Measurements from ENCODE around the gene MEX3D.
"Not testable (repeated sequence)": the region's sequence is repeated elsewhere in the genome, so short reads cannot be mapped to it uniquely, and the experiment has no call there.

MEX3D gene

DNA sequence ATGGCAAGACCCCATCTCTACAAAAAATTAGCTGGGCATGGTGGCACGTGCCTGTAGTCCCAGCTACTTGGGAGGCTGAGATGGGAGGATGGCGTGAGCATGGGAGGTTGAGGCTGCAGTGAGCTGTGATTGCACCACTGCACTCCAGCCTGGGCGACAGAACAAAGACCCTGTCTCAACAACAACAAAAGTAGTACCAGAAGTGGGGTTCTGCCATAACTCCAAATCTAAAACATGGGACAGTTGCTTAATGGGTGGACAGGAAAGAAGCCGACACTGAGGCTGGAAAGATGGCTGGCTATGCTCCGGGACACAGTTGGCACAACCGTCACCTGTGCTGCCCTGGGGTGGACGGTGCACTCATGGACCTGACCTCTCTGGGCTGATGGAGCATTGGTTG lies 32.4 kb downstream of the MEX3D start:
- DNase-seq (ENCODE audit: low spot score): not testable (repeated sequence)

DNA sequence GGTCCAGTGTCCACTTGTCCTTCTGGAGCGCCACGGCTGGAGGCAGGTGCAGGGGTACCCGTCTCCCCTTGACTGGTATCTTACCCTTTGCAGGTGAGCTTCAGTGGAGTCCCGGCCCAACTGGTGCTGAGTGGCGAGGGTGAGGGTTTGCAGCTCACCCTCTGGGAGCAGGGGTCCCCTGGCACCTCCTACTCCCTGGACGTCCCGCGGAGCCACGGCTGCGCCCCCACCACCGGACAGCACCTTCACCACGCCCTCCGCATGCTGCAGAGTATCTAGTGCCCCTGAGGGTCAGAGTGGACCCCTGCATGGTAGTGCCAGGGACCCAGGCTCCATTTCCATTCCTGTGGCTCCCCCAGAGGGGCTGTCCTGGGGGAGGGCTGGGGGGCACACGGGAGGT lies 33.2 kb downstream of the MEX3D start:
- DNase-seq (ENCODE audit: low spot score): no peak

DNA sequence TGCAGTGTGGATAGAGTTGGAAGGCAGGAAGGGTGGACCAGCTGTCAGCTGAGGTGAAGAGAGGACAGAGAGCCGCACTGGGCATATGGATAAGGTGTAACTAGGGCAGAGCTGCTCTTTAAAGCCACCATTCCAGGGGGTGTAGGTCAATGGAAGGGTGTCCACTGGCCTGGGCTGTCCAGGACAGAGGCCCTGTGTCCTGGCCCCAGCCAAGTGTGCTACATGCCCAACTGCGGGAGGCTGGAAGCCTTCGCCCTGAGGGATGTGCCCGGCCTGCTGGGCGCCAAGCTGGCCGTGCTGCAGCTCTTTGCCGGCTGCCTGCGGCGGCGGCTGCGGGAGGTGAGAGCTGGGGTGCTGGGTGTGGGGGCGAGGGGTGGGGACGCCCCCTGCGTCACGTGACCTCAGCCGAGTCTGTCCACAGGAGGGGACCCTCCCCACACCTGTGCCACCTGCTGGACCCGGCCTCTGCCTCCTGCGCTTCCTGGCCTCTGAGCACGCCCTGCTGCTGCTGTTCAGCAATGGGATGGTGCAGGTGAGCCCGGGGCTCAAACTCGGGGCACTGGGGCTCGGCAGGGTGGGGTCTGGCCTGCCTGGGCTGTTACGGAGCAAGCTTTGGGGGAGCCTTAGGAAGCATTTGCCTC lies 34.5 kb downstream of the MEX3D start:
- DNase-seq (ENCODE audit: low spot score): no peak

DNA sequence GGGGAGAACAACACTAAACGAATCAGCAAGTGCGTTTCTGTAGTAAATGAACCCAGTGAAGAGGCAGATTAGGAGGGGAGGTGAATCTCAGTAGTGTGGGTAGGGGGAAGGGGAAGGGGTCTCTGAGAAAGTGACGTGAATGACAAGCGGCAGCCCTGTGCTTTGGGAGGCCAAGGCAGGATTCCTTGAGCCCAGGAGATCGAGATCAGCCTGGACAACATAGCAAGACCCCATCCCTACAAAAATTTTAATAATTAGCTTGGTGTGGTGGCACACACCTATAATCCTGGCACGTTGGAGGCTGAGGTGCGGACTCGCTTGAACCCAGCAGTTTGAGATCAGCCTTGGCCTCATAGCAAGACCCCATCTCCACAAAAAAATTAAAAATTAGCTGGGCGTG lies 36.1 kb downstream of the MEX3D start:
- no peak for DNase-seq (ENCODE audit: low spot score)

DNA sequence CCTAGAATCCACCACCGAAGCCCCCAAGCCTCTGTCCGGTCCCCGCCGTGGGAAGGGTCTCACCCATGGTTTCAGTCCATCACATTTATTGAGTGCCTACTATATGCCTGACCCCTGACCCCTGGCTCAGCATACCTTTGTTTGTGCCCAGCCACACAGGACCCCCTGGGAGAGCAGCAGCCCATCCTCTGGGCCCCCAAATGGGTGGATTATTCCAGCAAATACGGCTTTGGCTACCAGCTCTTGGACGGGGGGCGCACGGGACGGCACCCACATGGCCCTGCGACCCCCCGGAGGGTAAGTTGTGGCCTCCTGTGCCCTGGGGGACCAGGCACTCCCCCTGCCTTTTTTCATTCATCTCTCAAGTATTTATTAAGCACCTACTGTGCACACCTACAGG lies 36.5 kb downstream of the MEX3D start:
- no peak for DNase-seq (ENCODE audit: low spot score)

DNA sequence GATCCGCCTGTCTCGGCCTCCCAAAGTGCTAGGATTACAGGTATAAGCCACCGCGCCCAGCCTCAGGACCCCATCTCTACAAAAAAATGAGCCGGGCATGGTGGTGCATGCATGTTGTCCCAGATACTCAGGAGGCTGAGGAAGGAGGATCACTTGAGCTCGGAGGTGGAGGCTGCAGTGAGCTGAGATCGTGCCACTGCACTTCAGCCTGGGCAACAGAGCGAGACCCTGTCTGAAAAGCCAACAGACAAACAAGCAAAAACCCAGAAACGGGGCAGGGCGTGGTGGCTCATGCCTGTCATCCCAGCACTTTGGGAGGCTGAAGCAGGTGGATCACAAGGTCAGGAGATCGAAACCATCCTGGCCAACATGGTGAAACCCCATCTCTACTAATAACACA lies 37.3 kb downstream of the MEX3D start:
- DNase-seq (ENCODE audit: low spot score): not testable (repeated sequence)

DNA sequence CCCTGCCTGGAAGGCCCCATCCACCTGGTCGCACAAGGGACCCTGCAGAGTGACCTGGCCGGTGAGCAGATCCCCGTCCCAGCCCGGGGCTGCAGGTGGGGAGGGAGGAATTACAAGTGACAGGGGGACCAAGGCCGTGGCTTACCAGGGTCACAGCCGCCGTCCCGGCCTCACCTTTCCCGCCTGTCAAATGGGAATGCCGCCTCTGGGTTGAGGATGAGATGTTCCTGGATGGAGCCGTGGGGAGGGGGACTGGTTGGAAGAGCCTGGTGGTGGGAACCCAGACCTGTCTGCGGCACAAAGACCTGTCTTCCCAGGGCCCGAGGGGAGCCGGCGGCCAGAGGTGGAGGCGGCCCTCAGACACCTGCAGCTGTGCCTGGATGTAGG lies 38.7 kb downstream of the MEX3D start:
- DNase-seq (ENCODE audit: low spot score): no peak

DNA sequence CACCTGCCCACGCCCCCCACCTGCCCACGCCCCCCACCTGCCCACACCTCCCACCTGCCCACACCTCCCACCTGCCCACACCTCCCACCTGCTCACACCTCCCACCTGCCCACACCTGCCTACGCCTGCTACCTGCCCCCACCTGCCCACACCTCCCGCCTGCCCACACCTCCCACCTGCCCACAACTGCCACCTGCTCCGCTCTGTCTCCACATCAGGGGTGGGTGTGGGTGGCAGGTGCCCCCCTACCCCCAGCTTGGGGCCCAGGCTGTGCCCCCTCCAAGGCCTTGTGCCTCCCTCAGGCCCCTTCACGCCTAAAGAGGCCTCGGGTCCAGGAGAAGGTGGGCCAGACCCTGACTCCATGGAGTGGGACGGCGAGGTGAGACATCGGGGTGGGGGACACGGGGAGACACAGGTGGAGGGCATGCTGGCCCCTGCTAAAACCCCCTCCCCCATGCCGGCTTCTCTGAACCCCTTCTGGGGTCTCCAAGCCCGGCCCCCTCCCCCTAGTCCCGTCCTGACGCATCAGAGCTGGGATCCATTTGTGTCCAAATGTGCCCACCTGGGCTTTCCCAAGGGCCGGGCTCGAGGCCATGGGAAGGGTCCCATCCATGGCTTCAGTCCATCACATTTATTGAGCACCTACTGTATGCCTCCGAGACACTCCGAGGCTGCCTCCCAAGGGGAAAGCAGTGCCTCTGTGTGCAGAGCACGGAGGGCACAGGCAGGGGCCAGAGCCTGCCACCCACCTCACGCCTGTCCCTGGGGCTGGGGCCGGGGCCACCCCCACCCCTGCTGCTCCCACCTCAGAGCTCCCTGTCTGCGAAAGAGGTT lies 39.3 kb downstream of the MEX3D start:
- DNase-seq (ENCODE audit: low spot score): no peak

DNA sequence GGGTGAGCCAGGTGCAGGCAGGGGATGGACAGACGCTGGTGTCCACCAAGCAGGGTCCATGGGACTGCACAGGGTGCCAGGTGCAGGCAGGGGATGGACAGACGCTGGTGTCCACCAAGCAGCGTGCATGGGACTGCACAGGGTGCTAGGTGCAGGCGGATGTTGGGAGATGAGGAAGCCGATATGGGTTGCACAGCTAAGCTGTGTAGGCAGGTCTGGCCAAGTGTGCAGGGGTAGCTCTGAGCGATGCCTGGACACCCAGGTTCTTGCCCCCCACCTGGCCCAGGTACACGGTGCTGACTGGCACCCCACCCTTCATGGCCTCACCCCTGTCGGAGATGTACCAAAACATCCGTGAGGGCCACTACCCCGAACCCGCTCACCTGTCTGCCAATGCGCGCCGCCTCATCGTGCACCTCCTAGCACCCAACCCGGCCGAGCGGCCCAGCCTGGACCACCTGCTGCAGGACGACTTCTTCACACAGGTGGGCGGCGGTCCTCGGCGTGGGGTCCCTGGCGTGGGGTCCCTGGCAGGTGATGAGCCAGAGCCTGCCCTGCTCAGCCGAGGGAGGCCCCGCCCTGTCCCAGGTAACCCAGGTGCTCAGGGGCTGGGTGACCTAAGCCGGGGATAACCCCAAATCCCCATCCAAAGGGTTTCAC lies 40.3 kb downstream of the MEX3D start:
- DNase-seq (ENCODE audit: low spot score): no peak

DNA sequence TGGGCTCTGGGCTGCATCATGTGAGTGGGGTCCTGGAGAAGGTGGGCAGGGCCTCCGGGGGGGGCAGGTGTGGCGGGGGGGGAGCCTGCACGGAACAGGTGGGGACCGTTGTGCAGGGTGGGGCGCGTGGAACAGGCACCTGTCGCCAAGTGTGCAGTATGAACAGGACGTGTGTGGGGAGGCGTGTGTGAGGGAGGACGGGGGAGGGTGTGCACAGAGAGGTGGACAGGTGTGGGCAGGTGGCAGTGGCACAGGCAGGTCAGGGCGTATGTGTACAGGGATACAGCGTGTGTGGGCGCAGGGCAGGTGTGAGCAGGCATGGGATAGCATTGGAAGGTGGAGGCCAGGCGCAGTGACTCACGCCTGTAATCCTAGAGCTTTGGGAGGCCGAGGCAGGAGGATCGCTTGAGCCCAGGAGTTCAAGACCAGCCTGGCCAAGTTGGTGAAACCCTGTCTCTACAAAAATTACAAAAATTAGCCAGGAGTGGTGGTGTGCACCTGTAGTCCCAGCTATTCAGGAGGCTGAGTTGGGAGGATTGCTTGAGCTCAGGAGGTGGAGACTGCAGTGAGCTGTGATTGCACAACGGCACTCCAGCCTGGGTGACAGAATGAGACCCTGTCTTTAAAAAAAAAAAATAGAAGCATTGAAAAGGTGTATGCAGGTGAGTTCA lies 41.0 kb downstream of the MEX3D start:
- DNase-seq (ENCODE audit: low spot score): no peak

DNA sequence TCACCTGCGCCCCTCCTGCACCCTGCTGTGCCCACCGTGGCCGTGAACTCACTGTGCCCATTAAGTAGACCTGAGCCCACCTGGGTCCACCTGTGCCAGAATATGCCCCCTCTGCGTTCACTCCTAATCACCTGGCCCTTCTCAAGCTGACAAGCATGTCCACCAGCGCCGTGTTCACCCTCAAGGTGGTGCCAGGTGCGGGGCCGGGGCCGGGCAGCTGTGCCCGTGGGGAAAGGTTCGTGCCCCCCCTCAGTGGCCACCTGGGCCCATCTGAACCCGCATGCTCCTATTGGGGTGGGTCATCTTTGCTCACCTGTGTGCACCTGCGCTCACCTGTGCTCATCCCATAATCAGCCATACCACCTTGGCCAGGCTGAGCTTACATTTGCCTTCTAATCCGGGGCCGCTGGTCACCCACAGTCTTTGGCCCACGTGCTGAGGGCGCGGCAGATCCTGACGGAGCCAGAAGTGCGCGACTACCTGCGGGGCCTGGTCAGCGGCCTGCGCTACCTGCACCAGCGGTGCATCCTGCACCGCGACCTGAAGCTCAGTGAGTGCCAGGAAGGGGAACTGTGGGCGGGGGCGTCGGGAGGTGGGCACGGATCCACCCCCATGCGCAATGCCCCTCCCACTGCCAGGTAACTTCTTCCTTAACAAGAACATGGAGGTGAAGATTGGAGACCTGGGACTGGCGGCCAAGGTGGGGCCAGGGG lies 41.9 kb downstream of the MEX3D start:
- DNase-seq (ENCODE audit: low spot score): no peak

DNA sequence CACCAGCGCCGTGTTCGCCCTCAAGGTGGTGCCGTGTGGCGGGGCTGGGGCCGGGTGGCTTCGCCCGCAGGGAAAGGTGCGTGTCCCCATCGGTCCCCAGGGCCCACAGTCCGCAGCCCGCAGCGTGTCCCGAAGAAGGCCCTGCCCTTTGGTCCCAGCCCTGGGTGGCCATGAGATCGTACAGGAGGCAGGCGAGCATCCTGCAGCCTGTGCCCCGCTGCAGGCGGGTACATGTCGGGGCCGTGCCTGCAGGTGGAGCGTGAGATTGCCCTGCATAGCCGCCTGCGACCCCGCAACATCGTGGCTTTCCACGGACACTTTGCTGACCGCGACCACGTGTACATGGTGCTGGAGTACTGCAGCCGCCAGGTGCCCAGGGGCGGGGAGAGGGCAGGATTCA lies 42.8 kb downstream of the MEX3D start:
- no peak for DNase-seq (ENCODE audit: low spot score)

DNA sequence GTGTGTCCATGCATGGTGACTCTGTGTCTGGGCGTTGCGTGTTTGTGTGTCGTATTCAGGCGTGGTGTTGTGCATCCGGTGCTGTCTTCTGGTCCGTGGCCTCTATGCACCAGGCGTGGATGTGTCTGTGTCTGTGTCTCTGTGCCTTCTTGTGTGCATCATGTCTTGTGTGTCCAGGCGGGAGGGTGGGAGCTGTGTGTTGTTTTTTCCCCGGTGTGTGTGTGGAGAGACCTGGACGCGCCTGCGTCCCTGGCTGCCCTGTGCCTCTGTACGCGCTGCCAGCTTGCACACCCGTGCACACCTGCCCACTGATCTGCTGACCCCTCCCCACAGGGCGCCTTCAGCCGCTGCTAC lies 43.2 kb downstream of the MEX3D start:
- no peak for DNase-seq (ENCODE audit: low spot score)

DNA sequence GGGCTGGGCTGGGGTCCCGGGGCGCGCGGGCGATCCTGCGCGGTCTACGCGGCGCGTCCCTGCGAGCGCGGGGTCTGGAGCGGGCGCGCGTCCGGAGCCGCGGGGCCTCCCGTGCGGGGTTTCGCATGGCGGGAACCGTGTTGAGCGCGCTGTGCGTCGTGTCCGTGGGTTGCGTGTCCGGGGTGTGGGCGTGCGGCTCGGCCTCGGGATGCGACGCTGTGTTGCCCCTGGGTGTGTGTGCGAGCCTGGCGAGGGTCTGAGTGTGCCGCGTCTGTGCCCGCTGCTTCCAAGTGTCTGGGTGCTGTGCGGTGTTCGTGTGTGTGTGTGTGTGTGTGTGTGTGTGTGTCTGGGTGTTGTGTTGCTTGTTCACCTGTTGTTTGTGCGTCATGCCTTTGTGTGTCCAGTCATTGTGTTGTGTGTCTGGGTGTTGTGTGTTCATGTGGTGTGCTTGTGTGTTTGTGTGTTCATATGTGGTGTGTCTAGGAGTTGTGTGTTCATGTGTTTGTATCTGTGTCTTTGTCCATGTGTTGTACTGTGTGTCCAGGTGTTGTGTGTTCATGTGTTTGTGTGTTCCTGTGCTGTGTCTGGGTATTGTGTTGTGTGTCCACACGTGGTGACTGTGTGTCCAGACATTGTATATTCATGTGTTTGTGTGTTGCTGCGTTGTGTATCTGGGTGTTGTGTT lies 43.7 kb downstream of the MEX3D start:
- DNase-seq (ENCODE audit: low spot score): no peak

DNA sequence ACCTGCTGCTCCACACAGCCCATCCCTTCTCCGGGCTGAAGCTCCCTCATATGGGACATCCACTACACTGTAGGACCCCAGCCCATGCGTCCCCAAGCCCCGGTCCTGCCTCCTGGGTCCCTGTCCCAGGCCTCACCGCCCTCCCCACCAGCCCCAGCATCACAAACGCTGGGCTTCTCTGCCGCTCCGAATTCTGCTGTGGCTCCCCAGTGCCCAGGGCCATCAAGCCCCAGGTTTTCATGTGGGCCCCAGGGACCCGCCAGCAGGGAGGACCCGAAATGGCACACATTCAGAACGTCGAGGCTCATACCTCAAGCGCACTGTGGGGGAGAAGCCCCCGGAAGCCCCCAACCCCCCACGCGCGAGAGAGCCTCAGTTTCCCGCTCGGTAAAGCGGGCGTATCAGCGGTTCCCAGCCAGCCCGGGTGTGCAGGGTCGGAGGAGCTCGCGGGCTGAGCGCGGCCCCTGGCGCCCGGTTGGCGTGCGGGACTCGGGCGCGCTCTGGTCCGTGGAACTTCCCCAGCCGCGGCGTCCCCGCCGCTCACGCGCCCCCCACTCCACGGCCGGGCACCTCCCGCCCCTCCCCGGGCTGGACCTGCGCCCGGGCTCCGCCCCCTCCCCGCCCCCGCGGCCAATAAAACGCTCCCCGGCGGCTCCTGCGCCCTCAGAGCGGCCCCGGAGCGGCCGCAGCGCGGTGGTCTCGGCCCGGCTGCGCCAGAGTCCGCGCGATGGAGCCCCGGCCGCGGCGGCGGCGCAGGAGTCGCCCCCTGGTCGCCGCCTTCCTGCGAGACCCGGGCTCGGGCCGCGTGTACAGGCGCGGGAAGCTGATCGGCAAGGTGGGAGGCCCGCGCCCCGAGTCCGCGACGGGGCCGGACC lies 44.5 kb downstream of the MEX3D start, which contains the start of gene PLK5:
TSS of gene PLK5 (plus strand) at position 666 of the 875 bp plus-strand sequence. CDS start 2,920 bp downstream, outside the sequence.
- DNase-seq (ENCODE audit: low spot score): no peak

DNA sequence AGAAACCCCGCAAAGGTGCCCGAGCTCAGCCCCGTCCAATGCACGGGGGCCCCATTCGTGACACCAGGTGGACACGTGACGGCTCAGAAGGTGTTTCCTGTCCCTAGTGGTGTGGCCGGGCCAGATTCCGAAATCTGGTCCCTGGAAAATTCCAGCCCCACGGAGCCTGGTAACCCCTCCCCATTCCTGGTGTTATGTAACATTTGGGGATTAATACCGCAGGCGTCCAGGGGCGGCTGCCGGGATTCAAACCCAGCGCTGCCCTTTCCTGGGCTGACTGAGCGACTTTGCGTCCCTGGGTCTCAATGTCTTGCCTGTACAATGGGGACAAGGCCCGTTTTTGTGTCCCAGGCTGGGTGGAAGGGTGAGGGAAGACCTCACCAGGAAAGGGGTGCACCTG lies 45.3 kb downstream of the MEX3D start:
- no peak for DNase-seq (ENCODE audit: low spot score)

DNA sequence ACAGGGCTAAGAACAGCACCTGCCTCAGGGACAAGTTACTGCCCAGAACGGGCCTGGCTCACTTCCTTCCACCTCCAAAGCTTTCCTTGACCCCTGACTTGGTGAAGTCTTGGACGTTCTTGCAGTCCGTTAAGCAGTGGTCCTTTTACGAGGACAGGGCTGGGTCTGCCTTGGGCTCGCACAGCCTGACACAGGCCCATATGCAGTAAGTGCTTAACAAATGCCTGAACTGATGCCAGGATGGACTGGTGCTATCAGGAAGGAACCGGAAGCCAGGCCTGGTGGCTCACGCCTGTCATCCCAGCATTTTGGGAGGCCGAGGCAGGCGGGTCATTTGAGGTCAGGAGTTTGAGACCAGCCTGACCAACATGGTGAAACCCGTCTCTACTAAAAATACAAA lies 46.1 kb downstream of the MEX3D start:
- no peak for DNase-seq (ENCODE audit: low spot score)

DNA sequence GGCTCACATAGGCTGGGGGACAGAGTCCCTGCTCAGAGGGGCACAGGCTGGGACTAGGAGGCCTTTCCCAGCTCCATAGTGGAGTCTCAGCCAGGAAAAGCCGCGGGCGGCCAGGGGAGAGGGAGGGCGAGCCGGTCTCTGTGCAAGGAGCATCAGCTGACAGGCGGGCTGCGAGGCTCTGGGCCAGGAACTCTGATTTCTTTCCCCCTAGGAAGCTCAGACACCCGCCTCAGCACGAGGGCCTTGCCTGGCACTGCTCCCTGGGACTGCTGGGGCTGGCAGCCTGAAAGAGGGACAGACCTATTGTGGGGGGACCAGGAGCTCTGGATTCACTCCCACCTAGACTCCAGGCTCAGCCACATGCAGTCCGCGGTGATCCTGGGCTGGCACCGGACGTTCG lies 46.5 kb downstream of the MEX3D start:
- DNase-seq (ENCODE audit: low spot score): no peak

DNA sequence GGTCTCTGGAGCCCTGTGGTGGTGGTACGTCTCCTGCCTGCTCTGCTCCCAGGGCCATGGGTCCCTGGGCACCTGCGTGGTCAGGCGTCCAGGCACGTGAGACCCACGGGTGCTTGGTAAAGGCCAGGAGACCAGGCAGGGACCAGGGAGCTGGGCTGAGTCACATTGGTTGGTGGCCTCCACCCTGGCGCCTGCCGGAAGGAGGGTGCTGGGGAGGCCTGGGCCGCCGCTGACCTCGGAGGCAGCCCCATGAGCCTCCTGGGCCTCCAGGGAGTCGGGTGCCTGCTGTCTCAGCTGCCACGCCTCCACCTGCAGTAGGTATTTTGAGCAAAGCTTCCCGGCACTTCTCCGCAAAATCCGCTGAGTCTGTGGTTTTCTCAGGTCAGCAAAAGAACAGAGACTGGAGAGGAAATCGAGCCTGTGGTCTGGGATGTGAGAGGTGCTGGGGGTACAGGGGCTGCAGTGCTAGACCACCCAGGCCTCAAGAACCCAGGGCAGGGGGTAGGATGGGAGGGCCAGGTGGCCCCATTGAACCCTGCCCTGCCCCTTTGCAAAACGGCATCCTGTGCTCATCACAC lies 47.8 kb downstream of the MEX3D start:
- DNase-seq (ENCODE audit: low spot score): no peak

DNA sequence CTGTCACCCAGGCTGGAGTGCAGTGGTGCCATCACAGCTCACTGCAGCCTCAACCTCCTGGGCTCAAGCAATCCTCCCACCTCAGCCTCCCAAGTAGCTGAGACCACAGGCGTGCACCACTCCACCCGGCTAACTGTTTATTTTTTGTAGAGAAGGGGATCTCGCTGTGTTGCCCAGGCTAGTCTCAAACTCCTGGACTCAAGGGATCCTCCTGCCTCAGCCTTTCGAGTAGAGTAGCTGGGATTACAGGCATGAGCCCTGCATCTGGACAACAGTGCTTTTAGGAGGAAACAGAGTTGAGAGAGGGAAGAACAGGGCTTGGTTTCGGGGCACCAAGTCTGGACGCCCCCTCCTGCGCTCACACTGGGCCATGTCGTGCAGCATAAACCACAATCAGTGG lies 48.3 kb downstream of the MEX3D start:
- DNase-seq (ENCODE audit: low spot score): not testable (repeated sequence)

Measured in hematopoietic multipotent progenitor cell treated with erythropoietin and hydrocortisone succinate and interleukin-3 and kit ligand, for 17 days (in vitro differentiated cells).